ENCODE results near the gene SPATA31E1.

SPATA31E1 gene

GRCh38 chr9:87863882-87864465, 18.7 kb upstream of the SPATA31E1 start:
- no peak for DNase-seq

DNA sequence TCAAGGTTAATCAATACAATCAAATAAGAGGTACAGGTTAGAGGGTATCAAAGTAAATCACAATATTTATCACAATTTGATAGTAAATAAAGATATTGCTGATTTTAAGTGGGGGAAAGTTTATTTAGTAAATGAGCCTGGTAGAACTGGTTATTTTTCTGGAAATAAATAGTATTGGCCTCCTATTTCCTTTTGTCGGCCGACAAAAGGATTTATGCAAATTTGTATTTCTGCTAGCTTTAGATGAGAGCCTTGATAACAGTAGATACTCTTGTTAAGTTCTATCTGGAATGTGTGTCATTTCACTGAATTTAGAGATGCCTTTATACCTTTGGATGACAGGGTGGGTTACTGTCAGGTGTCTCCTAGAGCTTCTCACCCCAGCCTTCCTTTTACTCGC, 17.8 kb upstream of the SPATA31E1 start:
- DNase-seq: no peak

DNA sequence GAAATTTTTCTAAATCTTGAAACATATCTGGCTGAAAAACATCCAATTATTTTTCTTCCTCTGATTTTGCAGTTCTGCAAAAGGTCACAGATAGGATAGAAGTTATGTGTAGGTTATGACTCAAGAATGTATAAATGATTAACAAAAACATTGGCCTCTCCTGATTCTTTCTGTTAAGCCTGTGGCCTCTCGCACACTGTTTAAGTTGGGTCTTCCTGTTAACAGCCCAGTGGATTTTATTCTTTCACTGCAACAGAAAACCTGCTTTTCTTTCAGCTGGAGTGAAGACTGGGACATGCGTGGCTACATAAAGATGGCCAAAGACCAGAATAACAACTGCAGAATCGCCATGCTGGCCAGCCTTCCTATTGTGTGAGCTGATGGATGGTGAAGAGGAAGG, 17.1 kb upstream of the SPATA31E1 start:
- DNase-seq: no peak

- DNase-seq: no peak
These were observed 15.3 kb upstream of the SPATA31E1 start for GRCh38 chr9:87867391-87867790.

GRCh38 chr9:87868175-87868574, 14.5 kb upstream of the SPATA31E1 start:
- no peak for DNase-seq

GRCh38 chr9:87868635-87869034, 14.0 kb upstream of the SPATA31E1 start:
- DNase-seq: no peak

- no peak for DNase-seq
These were observed 13.6 kb upstream of the SPATA31E1 start for GRCh38 chr9:87869082-87869481.

- no peak for DNase-seq
These were observed 11.1 kb upstream of the SPATA31E1 start for GRCh38 chr9:87871425-87872078.

GRCh38 chr9:87872079-87872624, 10.5 kb upstream of the SPATA31E1 start:
- no peak for DNase-seq

GRCh38 chr9:87873607-87874303, 8.9 kb upstream of the SPATA31E1 start:
- DNase-seq: no peak

- DNase-seq: no peak
These were observed 8.4 kb upstream of the SPATA31E1 start for GRCh38 chr9:87874304-87874623.

- DNase-seq: no peak
These were observed 7.6 kb upstream of the SPATA31E1 start for GRCh38 chr9:87875060-87875459.

- DNase-seq: no peak
These were observed 6.7 kb upstream of the SPATA31E1 start for GRCh38 chr9:87875831-87876545.

- no peak for DNase-seq
These were observed 6.0 kb upstream of the SPATA31E1 start for GRCh38 chr9:87876708-87877107.

GRCh38 chr9:87878989-87879511, 3.6 kb upstream of the SPATA31E1 start:
- DNase-seq: no peak

GRCh38 chr9:87880116-87880515, 2.6 kb upstream of the SPATA31E1 start:
- DNase-seq: no peak

GRCh38 chr9:87880683-87881082, 2.0 kb upstream of the SPATA31E1 start:
- DNase-seq: no peak

GRCh38 chr9:87883274-87883673, 597 bp downstream of the SPATA31E1 start:
- no peak for DNase-seq

DNA sequence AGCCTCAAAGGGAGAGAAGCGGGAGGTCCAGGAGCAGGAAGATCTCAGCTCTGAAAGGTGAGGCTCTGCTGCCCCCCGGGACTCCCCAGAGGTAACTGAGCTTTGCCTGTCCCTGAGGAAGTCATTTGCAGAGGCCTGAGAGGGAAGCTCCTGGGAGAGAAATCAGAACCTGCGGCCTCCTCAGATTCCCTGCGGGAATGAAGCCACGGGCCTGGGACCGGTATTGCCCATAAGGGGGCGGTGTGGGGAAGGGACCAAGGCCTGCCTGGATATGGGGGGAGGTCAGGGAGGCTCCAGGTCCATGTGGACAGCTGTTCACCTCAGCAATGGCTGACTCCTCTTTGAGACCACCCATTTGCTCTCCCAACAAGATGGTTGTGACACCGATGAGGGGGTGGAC, 1.3 kb downstream of the SPATA31E1 start:
- no peak for DNase-seq

DNA sequence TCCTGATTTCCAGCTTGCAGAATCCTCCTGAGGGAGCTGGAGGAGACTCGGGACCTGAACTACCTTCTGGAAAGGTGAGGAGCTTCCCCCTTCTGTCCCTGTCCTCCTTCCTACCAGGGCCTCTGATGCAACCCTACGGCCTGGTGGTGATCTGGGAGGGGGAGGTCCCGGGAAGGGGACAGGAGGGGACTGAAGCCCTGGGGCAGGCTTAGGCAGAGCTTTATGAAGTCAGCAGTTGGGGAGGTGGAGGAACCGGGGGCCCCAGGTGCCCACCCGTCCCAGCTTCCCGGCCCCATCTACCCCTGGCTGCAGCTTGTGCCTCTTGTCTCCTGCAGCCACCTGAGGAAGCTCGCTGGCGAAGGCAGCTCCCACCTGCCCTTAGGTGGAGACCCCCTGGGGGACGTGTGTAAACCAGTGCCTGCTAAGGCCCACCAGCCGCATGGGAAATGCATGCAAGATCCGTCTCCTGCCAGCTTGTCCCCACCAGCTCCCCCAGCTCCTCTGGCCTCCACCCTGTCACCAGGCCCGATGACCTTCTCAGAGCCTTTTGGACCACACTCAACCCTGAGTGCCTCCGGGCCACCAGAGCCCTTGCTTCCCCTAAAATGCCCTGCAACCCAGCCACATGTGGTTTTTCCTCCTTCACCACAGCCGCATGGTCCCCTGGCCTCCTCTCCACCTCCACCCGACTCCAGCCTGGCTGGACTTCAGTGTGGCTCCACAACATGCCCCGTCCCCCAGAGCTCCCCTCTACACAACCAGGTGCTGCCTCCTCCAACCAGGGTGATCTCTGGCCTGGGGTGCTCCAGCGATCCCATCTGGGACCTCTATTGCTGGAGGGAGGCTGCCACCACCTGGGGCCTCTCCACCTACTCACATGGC, 2.1 kb downstream of the SPATA31E1 start:
- DNase-seq: no peak

DNA sequence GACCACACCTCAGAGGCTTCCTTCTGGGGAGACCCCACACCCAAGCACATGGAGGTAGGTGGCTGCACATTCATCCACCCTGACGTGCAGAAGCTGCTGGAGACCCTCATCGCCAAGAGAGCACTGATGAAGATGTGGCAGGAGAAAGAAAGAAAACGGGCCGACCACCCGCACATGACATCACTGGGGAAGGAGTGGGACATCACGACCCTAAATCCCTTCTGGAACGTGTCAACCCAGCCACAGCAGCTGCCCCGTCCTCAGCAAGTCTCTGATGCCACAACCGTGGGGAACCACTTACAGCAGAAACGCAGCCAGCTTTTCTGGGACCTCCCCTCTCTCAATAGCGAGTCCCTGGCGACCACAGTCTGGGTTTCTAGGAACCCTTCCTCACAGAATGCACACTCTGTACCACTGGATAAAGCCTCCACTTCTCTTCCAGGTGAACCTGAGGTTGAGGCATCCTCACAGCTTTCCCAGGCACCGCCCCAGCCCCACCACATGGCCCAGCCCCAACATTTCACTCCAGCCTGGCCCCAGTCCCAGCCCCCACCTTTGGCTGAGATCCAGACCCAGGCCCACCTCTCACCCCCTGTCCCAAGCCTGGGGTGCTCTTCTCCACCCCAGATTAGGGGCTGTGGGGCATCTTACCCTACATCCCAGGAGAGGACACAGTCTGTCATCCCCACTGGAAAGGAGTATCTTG, 3.0 kb downstream of the SPATA31E1 start:
- no peak for DNase-seq

Measured in stimulated activated naive CD4-positive, alpha-beta T cell (primary cell).